Measurements from ENCODE around the gene URGCP.

The URGCP gene, protein sequence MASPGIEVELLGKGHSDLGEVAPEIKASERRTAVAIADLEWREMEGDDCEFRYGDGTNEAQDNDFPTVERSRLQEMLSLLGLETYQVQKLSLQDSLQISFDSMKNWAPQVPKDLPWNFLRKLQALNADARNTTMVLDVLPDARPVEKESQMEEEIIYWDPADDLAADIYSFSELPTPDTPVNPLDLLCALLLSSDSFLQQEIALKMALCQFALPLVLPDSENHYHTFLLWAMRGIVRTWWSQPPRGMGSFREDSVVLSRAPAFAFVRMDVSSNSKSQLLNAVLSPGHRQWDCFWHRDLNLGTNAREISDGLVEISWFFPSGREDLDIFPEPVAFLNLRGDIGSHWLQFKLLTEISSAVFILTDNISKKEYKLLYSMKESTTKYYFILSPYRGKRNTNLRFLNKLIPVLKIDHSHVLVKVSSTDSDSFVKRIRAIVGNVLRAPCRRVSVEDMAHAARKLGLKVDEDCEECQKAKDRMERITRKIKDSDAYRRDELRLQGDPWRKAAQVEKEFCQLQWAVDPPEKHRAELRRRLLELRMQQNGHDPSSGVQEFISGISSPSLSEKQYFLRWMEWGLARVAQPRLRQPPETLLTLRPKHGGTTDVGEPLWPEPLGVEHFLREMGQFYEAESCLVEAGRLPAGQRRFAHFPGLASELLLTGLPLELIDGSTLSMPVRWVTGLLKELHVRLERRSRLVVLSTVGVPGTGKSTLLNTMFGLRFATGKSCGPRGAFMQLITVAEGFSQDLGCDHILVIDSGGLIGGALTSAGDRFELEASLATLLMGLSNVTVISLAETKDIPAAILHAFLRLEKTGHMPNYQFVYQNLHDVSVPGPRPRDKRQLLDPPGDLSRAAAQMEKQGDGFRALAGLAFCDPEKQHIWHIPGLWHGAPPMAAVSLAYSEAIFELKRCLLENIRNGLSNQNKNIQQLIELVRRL

DNA sequence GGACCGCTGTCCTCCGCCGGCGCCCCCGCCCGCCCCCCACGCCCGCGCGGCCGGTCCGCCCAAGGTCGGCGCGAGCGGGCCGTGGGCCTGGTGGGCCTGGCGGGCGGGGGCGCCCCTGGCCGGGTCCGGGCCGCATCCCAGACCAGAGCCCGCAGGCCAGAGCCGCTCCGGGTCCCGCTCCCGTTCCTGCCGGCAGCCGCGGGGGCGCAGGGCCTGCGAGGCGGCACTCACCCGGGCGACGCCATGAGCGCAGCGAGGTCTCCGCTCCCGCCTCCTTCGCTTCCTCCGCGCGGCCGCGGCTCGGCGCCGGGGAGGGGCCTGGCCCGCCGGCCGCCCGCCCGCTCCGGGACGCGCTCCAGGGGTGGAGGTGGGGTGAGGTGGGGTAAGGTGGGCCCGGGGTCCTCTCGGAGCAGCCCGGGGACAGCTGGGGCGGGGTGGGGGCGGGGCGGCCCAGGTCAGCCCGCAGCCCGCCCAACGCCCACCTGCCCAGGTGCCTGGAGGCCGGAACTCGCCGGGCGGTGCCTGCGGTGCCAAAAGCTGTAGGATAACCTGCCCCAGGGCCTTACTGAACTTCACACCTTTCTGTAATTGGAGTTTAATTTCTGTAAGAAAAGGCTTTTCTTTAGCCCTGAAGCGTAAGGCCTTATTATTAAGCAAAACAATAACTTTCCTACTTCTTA is at the start of gene URGCP:
Gene URGCP, minus strand, starts transcription at position 266 of the 680 bp plus-strand sequence. Its CDS starts 21 bp downstream, at position 245.
- DNase-seq: peak; percentile 74

DNA sequence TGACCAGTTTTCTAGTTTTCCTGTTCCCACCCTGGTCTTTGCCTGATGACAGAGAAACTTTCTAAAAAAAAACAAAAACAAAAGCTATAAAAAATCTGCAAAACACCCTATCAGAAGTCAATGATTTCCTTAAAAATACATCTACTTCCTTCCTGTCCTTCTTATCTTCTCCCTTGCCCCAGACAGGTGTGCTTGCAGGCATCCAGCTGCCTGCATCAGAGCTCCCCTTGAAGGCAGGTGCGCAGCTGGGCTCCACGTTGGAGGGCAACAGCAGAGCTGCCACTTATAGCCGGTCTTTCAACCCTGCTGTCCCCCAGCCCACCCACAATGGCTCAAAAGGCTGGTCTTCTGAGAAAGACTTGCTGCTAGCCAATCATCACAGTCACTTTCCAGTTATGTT is 49.6 kb upstream of the URGCP start:
- DNase-seq: no peak

DNA sequence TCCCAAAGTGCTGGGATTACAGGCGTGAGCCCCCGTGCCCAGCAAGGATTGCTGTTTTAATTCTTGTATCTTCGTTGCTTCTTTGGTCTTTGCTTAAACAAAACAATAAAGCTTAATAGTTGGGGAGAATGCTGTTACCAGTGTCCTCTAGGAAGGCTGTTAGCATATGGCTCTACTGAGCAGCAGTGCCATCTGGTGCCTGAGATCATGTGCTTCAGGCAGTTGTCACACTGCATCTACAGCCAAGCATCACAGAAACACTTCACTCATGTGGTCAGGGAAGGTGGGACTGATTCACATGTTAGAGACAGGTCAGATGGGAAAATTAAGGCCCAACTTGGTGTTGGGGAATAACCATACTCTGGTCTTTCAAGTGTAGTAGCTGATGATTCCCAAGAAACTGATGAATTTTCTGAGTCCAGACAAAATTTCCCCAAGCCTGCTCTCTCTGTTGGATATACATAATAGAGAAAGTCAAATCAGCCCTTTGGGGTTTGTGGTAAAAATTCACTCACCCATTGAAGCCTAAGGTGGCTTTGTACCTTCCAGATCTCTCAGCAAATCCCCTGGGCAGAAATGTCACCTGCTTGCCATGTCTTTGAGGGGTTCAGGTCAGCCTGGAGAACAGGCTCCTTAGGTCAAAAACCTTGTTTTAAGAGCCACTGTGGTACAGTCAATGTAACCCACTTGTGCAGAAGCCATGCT is 48.3 kb upstream of the URGCP start:
- peak; percentile 71 for DNase-seq

DNA sequence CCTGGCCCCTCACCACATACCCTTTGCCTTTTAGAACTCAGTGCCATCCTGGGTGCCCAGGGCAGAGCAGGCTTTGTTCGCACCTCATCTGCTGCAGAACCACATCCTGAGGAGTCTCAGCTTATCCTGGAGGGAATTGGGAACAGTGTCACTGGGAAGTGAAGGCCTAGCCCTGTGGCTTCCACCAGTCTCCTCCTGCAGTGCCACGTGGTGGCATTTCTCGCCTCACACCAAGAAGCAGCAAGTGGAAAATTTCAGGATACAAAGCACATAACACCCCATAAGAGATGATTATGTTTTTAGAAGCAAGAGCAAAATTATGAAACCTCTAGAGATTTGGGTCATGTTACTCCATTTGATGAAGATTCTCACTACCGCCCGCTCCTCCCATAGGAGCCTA is 46.7 kb upstream of the URGCP start:
- DNase-seq: no peak

DNA sequence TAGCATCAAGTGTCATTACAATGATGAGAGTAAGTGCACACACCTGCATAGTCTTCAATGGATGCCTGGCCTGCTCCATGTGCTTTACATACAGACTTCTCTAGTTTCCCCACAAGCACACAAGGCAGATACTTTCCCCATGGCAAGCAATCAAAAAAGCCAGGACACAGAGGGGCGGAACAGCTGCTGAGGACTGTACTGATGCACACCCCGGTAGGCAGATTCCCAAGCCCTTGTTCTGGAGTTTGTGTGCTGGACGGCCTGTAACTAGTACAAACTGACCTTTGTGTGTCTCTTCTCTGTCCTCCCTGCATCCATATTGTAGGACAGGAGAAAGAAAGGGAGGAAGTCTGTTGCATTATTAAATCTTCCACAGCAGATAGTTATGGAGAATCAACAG is 45.6 kb upstream of the URGCP start:
- DNase-seq: no peak

DNA sequence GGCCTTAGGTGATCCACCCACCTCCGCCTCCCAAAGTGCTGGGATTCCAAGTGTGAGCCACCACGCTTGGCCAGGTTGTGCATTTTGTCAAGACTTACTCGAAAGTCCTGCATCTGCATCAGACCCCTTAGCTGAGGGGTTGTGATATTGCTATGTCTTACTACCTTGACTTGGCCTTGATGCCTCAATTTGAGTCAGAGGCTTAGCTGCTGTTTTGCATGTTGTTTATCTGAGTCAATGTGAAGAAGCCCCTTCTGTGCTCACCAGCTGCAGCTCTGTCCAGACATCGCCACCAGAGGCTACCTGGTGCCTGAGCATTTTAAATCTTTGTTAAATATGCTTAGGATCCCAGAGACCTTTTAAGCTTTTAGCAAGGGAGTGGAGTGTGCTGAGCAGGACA is 37.9 kb upstream of the URGCP start:
- no peak for DNase-seq

DNA sequence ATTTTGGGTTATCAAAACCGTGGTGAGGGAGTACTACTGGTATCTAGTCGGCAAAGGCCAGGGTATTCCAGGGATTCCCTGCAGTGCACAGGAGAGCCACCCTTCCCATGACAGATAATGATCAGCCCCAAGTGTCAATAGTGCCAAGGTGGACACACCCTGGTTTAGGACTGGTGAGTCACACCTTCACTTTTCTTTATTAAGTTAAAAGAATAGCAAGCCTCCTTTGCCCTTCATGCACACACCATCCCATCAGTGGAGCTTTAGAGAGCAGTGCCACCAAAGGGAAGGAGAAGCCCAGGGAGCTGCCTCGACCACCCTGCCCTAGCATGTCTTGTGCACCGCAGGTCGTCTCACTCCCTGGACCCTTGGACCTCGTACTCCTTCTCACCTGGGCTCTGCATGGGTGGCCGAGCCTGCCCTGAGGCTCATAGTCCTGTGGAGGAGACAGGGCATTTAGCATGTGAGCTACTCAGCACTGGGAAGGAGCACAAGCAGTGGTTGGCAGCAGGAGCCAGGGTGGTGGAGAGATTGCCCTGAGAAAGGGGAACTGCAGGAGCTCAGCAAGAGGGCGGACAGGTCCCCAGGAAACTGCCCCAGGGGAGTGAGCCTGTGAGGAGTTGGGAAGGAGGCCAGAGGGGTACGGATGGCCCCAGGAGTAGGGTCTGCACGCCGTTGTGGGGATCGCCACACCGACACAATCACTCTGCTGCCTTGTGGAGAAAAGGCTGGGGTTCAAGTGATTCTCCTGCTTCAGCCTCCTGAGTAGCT is 37.2 kb upstream of the URGCP start:
- DNase-seq: no peak

DNA sequence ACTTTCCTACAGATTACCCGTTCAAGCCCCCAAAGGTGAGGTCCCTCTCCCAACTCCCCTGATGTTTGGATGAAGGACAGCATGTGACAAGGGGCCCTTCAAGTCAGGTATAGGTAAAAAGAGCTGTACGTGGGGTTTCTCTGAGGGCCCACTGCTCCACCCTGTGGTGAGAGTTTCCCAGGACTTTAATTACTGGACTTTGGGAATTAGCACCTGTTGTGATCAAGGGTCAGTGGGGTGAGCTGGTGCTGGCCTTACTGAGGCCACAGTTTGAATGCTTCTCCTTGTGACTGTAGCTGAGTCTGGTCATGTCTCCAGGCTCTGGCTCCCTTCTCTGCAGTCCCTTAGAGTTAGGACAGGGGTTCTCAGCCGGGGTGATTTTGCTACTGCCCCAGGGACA is 36.6 kb upstream of the URGCP start:
- DNase-seq: no peak

DNA sequence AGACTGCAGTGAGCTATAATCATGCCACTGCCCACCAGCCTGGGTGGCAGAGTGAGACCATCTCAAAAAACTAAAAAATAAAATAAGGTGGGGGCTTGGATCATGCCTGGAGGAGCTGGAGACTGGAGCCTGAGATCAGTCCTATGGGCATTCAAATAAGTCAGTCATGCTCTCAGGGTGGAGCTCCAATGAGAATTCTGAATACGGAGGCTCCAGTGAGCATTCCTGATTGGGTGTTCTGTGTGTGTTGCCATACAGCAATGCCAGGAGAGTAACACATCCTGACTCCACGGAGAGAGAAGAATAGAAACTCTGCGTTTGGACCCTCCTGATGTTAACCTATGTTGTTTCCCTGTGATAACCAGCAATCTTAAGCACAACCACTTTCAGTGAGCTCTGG is 35.9 kb upstream of the URGCP start:
- DNase-seq: no peak

DNA sequence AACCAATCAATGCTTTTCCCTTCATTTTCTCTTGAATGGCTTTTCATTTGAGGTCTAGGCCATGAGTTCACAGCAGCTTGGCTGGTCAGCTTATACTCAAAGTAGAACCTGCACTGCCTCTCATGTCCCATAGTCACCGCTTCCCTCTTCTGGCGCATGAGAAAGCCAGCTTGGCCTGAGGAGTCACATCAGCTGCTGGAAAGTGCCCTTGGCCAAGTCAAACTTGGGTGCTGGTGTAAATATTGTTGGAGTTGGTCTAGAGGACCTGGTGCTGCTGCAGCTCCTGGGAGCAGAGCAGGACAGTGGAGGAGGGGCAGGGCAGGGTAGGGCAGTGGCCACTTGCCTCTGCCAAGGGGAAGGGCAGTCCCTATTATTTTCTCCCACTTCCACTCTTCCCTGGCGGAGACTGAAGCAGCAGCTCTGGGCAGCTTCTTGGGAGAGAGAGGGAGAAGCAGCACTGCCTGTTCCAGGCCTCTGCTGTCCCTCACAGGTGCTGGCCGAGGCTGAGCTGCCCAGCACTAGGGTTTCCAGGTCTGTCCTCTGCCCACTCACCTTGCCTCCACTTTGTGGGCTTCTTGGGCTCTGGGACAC is 32.6 kb upstream of the URGCP start:
- no peak for DNase-seq

DNA sequence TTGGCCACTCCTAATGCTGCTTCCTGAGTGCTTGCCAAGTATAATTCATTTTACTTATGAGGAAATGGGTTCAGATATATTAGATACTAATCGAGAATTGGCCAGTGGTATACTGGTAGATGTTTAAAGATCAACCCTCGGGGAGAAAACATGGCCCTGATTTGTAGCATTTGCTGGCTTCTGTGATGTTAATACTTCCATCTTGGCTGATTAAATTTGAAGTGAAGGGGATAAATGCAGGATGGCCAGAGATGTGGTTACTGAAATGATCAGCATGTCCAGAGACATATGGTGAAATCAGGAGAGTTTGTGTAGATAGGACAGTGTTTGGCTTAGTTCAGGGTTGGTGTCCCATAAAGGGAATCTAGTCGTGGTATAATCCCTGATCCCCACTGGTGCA is 31.0 kb upstream of the URGCP start:
- DNase-seq: no peak

DNA sequence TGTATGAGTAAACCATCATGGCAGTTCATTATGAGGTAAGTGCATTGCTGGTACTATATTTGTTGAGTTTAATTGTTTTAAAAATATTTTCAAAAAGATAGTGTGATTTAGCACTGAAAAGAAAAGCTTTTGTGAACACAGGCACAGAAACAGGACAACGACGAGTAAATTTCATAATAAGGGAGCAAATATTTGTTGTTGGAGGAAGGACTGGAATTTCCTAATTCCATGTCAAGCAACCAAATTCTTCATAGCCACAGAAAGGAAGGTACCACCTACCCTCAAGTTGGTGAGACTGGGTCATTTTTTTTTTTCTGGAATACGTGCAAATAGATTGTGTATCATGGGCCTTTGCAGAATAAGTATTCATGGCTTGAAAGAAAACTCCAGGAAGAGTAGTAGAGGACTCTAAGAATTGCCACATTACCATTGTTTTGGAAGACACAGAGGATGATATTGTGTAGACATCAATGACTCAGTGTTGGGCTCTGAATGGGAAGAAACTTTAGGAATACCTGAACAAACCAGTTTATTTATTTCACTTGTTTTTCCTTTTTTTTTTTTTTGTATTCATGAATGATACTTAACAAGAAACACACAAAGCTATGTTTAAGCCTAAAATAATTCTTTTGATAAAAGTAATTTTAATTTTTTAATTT is 27.6 kb upstream of the URGCP start:
- no peak for DNase-seq

DNA sequence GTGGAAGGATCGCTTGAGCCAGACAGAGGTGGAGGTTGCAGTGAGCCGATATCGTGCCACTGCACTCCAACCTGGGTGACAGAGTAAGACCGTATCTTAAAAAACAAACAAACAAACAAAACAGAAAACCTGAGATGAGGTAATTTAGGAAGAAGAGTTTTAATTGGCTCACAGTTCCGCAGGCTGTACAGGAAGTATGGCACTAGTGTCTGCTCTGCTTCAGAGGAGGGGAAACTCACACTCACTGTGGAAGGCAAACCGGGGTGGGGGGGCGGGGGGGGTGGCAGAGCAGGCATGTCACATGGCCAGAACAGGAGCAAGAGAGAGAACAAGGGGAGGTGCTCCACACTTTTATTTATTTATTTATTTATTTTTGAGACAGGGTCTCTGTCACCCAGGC is 24.9 kb upstream of the URGCP start:
- no peak for DNase-seq

DNA sequence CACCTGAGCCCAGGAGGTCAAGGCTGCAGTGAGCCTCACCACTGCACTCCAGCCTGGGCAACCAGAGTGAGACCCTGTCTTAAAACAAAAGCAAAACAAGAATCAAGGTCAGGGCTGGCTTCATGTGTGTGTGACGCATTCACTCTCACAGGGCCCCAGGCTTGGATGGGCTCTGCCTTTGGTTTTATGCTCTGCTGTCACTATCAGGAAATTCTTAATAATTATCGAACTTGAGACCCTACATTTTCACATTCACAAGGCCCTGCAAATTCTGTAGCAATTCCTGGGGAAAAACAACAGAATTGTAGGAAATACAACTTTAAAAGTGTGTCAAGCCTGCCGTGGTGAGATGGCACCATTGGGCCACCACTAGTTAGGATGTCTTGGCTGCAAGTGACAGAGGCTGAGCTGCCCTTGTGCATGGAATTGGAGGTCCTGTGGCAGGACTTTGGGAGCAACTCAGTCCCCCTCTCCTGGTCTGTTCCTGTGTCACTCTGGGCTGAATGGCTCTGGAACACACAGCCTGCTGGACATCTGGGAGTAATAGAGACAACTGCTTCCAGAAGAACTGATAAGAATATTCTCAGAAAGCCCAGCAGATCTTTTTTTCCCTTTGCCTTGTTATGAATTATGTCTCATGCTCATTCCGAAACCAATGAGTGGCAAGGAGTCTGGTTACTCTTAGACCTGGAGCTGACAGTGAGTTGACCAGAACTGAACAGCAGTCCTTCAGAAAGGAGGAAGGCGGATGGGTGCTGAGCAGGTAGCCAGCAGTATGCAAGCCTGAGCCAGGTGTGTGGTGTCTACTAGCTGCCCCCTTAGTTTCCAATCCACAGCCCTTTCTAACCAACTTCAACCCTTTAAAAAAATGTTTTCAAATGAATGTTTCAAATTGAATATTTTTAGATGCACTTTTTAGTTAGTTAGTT is 23.4 kb upstream of the URGCP start:
- DNase-seq: no peak

DNA sequence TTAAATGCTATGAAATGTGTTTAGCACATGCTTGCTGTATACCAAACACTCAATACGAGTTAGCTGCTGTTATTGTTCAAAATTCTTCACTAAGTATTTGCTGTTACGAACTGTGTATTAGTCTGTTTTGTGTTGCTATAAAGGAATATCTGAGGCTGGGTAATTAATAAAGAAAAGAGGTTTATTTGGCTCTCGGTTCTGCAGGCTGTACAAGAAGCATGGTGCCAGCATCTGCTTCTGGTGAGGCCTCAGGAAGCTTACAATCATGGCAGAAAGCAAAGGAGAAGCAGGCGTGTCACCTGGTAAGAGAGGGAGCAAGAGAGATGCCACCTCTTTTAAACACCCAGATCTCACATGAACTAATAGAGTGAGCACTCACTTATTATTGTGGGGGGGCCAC is 21.4 kb upstream of the URGCP start:
- no peak for DNase-seq

DNA sequence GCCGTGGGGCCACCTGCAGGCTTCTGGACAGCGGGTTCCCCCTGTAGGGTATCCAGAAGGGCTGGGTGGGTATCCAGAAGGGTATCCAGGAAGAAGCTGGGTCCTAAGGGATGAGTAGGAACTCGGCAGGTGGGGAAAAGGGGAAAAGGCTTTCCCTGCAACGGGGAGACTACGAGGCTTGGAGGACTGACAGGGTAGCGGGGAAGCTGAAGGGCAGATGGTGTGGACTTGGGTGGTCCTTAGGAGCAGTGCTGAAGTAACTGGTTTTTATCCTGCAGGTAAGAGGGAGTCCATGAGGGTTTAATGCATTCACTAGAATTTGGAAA is 20.4 kb upstream of the URGCP start:
- DNase-seq: no peak

DNA sequence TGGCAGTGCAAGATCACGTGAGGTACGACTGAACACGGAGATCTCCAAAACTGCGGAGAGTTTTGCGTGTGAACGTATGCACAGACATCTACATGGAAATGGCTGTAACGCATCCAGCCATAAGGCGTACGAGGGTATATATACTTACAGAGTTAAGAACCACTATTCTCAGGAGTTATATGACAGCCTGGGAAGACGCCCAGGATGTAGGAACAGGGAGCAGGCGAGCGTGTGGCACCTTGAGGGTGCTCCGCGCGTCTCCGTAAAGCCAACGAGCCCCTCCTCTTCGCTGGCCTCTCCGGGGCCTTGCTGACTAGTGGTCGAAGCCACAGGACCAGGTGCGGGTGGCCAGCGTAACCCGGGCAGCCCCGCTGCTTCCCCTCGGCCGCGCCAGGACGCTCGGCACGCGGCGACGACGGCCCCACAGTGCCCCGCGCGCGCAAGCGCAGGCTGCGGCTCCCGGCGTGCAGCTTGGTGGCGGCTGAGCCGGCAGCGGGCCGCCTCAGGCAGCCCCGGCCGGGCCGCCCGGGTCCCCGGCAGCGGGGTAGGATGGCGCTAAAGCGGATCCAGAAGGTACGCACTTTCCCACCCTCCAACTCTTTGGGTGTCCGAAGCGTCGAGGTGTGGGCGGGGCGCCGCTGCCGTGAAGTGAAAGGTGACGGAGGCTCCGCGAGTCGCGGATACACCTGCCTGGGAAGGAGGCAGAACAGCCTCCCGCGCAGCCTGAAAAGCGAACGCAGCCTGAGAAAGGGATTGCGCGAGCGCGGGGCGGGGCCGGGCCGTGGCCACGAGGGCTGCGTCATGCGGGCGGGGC is 19.8 kb upstream of the URGCP start, which contains the start of gene UBE2D4:
Gene UBE2D4, plus strand, starts transcription at position 453 of the 814 bp plus-strand sequence. Its CDS starts 97 bp downstream, at position 550.
- DNase-seq: peak; percentile 97

DNA sequence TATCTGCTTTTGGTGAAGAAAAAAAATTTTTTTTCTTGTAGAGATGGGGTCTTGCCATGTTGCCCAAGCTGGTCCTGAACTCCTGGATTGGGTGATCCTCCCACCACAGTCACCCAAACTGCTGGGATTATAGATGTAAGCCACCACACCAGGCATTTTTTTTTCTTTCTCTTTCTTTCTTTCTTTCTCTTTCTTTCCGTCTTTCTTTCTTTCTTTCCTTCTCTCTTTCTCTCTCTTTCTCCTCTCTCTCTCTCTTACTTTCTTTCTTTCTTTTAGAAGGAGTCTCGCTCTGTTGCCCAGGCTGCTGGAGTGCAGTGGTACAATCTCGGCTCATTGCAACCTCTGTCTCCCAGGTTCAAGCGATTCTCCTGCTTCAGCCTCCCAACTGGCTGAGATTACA is 16.3 kb upstream of the URGCP start:
- no peak for DNase-seq

DNA sequence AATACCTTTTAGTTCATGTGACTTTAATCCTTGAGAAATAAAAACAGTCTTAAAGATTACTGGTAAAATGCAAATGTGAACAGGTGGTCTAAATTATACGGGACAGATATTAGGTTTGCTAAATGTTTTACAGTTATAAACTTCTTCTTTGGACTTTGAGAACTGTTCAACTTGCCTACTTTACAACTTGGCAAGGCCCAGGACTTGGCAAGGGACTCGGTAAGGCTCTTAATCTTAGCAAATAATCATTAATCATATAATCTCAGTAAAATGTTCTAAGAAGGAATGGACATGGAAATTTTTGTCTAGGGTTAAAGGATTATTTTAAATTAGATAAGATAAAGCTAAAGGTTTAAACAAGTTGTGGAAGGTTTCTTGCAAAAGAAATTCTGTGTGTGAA is 15.0 kb upstream of the URGCP start:
- no peak for DNase-seq
